ENCODE data around the gene RAD51C.
A peak's percentile ranks its signal among the peaks of the same experiment; 100 is the strongest.
"Not testable (repeated sequence)": the region's sequence is repeated elsewhere in the genome, so short reads cannot be mapped to it uniquely, and the experiment has no call there.

The RAD51C gene

DNA sequence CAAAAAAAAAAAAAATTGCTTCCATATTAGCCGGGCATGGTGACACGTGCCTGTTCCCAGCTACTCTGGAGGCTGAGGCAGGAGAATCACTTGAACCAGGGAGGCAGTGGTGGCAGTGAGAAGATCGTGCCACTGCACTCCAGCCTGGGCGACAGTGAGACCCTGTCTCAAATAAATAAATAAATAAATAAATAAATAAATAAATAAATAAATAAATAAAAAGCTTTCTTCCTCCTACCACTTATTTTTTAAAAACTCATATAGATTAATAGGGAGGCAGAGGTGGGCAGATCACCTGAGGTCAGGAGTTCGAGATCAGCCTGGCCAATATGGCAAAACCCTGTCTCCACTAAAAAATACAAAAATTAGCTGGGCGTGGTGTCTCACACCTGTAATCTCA lies 7.9 kb upstream of the RAD51C start:
- not testable (repeated sequence) for DNase-seq

DNA sequence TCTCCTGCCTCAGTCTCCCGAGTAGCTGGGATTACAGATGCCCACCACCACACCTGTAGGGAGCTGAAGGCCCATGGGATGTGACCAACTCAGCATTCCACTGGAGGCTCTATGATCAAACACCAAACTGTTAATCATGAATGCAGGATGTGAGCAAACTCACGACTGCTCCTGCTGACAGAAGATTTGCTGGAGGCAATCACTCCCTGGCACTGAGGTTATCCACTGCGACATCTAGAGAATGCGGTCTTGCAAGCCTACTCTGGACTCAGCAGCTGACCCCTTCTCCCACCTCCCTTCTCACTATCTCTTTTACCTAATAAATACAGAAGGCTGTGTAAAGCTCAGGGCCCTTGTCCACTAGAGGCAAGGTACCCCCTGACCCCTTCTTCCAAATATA lies 5.4 kb upstream of the RAD51C start:
- no peak for DNase-seq

DNA sequence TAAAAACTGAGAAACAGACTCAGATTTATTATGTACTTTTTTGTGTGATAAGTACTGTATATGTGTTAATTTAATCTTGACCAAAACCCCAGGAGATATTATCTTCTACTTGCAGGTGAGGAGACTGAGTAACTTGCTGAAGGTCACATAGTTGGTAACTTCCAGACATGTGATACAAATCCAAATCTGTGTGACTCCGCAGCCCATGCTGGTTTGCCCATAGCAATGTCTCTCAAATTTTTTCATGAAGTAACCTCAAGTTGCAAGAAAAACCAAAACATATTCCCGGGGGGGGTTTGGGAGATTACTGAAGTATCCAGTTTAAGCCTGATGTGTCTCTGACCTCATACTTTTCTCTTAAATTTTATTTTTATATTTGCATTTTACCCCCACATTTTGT lies 3.9 kb upstream of the RAD51C start:
- no peak for DNase-seq

DNA sequence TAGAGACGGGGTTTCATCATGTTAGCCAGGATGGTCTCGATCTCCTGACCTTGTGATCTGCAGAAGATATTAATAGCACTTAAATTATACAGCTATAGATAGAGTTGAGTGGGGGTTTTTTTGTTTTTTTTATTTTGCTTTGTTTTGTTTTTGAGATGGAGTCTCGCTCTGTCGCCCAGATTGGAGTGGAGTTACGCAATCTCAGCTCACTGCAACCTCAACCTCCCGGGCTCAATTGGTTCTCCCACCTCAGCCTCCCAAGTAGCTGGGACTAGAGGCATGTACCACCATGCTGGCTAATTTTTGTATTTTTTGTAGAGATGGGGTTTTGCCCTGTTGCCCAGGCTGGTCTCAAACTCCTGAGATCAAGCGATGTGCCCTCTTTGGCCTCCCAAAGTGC lies 2.4 kb upstream of the RAD51C start:
- DNase-seq, result not testable (repeated sequence)

DNA sequence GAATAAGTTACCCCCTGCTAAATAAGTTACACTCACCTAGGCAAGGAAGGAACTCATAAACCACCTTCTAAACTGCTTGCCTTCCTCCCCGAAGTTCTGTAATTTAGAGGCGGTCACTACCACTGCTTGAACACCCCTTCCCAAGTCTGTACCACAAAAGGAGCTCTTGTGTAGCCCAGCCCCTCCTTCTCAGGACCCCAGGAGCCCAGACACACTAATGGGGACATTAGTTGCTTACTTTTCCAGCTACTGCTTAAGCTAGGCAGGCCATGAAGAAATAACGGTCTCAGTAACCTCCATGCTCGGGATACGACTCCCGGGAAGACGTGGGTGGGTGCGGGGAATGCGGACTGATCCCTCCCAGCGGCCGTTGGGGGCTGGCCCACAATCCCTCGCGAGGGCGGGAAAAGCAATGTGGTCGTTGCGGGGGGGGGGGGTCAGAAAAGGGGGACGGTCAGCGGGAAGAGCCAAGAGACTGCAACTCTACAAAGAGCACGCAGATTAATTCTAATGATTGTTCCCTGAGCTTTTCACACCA lies 632 bp upstream of the RAD51C start, which contains the start of gene TEX14:
TSS of gene TEX14 (minus strand) at position 345 of the 538 bp plus-strand sequence. CDS start 40,044 bp downstream, outside the sequence.
- DNase-seq, result no peak

DNA sequence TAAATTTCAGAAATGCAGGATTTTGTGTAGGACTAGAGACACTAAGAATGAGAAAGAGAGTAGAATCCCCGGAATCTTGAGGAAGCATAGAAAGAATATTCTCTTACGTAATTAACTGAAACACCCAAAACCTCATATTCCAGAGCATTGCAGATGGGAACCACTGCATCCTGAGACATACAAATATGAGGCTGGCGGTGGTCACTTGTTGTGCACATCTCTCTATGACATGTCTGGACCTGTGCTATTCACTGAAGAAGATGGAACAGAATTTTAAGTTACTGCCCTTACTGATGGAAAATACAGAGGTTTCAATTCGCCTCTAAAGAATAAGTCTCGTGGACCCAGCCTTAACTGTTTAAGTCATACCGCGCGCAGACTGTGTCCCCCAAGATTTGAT lies 806 bp downstream of the RAD51C start:
- no peak for DNase-seq

DNA sequence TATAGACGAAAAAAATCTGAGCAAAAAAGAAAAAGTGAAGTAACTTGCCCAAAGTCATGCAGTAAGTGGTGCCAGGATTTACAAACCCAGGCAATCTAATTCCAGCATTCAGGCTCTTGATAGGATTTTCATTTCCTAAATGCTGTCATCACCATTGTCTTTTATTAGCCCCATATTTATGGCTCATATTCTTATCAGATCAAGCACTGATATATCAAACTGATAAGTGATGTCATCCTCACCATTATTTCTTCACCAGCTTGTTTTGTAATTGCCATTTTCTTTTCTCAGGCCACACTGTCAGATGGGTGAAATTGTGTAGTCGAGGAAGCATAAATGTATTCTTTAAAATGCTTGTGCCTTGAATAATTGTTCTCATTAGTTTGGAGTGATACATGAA lies 1.3 kb downstream of the RAD51C start:
- DNase-seq, result no peak

DNA sequence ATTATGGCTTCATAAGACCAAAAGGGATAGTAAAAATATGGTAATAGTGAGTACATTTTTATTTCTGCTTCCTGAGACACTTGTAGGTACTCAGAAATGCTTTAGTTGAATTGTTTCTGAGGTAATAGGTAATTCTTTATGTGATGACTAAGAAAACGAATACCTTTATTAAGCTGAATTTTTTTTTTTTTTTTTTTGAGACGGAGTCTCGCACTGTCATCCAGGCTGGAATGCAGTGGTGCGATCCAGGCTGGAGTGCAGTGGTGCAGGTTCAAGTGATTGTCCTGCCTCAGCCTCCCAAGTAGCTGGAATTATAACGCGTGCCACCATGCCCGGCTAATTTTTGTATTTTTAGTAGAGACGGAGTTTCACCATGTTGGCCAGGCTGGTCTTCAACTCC lies 1.9 kb downstream of the RAD51C start:
- no peak for DNase-seq

DNA sequence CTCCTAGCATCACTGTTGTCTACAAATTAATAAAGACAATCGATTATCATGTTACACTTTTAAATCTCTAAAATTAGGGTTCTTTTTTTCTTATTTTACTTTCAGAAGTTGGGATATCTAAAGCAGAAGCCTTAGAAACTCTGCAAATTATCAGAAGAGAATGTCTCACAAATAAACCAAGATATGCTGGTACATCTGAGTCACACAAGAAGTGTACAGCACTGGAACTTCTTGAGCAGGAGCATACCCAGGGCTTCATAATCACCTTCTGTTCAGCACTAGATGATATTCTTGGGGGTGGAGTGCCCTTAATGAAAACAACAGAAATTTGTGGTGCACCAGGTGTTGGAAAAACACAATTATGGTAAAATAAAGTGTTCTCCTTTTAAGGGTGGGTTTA lies 2.4 kb downstream of the RAD51C start:
- no peak for DNase-seq

DNA sequence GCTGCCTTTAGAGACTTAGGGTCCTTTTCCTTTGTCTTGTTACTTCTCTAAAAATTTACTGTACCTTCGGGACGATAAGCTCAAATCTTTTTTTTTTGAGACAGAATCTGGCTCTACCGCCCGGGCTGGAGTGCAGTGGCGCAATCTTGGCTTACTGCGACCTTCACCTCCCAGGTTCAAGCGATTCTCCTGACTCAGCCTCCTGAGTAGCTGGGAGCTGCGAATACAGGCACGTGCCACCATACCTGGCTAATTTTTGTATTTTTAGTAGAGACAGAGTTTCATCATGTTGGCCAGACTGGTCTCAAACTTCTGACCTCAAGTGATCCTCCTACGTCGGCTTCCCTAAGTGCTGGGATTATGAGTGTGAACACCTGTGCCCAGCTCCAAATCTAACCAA lies 7.4 kb downstream of the RAD51C start:
- DNase-seq, result no peak

DNA sequence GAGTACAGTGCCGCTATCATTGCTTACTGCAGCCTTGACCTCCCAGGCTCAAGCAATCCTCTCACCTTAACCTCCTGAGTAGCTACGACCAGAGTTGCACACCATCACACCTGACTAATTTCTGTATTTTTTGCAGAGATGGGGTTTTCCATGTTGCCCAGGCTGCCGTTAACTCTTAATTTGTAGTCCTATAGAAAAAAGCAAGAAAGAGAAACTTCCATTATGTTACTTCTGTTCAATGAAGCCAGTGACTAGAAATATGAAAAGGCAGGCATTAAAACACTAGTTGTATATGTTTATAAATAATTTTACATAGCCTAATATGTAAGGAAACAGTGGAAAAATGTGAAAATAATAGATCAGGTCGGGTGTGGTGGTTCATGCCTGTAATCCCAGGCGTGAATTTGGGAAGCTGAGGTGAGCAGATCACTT lies 9.7 kb downstream of the RAD51C start:
- DNase-seq, result no peak

DNA sequence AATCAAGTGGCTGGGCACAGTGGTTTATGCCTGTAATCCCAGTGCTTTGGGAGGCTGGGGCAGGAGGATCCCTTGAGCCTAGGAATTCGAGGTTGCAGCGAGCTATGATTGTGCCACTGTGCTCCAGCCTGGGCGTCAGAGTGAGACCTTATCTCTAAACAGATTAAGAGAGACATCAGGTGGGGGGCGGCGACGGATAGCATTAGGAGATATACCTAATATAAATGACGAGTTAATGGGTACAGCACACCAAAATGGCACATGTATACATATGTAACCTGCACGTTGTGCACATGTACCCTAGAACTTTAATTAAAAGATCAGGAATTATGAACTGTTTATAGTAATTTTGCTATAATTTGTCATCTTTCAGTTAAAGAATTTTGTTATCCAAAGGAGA lies 10.3 kb downstream of the RAD51C start:
- no peak for DNase-seq

DNA sequence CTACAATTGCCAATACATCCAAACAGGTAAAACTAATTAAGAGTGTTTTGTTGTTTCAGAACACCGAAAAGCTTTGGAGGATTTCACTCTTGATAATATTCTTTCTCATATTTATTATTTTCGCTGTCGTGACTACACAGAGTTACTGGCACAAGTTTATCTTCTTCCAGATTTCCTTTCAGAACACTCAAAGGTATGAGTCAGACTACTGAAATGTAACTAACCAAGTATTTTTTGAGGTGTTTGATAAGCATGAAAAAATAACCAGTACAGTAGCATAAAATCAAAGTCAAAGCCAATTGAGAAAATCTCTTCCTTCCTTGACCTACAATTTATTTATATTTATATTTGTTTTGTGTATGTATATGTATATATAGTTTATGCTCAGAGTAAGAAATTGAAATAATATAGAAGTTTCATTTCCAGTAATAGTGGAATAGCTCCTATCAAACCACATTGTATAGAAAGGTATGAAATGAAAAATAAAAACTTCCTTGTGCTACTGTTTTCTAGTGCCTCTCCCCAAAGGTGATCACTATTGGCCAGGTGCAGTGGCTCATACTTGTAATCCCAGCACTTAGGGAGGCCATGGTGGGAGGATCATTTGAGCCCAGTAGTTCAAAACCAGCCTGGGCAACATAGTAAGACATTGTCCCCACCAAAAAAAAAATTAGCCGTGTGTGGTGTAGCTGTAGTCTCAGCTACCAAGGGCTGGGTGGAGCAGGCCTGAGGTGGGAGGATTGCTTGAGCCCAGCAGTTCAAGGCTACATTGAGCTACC lies 10.9 kb downstream of the RAD51C start:
- peak; percentile 15 for DNase-seq

DNA sequence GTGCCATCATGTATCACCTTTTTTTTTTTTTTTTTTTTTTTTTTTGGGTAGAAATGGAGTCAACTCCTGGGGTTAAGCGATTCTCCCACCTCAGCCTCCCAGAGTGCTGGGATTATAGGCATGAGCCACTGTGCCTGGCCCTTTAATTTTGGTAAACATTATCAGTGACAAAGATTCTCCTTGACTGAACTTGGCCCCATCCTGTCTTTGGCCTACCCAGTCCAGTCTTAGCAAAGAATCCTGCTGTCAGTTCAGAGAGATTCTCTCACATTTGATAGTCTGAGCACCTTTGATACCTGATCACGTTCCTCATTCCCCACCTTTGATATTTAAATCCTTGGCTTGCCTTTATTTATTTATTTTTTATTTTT lies 11.5 kb downstream of the RAD51C start:
- DNase-seq, result no peak

DNA sequence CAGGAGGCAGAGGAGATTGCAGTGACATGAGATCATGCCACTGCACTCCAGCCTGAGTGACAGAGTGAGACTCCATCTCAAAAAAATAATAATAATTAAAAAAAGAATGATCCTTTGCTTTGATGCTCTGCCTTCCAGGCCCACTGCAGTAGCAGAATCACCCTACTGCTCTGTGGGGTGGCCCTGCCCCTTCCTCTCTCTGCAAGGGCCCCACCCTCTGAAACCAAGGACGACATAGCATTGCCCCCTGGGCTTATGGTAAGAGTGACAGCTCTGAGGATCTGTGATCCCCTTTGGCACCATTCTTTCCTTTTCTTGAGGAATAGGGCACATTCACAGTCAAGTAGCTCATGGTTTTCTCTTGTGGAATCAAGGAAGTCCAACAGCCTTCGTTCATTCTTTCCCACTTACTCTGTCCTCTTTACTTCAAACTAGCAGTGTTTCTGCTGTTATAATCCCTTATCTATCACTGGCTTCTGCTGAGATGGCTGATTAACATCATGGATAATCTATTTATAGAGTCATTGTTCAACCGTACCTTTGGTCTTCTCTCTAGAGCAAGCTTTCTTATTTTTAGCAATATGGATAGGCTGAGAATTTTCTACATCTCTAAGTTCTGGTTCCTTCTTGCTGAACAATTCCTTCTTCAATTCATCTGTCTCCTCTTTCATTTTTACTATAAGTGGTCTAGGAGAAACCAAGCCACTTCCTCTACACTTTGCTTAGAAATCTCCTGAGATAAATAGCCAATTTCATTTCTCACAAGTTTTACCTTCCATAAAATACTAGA lies 14.1 kb downstream of the RAD51C start:
- no peak for DNase-seq

DNA sequence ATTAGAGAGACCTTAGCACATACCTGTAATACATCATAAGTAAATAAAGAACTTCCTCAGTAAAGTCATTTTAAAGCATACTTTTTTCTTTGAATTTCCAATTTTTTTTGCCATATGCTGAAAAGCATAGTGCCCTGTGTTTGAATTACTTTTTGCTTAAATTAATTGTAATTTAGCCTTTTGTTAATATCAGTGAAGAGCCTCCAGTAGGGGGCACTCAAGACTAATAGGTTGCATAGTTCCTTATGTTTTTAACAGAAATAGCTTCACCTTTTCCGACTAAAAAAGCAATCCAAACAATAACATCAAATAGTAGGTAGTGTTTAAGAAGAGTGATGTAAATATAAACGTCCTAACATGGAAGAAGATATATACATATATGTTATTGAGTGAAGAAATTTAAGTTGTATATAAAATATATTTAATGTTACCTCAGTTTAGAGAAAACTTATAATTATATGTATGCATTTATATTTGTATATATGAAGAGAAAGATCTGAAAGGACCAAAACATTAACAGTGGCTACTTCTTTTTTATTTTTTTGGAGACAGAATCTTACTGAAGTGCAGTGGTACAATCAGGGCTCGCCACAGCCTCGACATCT lies 18.6 kb downstream of the RAD51C start:
- DNase-seq, result peak; percentile 49

DNA sequence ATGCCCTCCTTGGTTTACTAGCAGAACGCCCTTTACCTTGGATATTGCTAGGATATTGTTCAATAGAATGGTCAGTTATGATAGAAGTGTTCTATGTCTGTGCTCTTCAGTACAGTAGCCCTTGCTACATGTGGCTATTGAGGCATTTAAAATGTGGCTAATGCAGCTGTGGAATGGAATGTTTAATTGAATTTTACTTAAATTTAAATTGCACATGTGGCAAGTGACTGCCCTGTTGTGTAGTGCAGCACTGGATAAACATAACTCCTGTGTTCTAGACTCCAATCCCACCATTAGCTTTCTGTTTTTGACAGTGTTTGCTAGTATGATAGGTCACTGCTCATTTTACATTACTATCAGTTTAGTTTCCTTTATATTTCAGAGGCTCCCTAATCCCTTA lies 29.9 kb downstream of the RAD51C start:
- no peak for DNase-seq

DNA sequence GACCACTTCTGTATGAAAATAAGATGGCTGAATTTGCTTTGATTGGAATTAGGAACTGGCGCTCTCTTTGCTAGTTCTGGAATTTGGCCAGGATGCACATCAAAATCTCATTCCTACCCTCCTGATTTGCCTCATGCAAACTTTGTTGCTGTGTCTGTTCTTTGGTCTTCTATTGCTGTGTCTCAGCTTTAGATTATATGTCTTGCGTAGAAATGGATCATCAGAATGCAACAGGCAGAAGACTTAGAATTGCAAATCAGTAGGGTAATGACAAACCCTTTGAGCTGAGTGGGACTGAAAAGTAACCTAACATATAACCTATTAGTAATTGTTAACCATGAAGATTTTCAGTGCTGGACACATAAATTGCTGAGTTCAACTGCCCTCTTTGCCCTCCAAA lies 30.3 kb downstream of the RAD51C start:
- no peak for DNase-seq

DNA sequence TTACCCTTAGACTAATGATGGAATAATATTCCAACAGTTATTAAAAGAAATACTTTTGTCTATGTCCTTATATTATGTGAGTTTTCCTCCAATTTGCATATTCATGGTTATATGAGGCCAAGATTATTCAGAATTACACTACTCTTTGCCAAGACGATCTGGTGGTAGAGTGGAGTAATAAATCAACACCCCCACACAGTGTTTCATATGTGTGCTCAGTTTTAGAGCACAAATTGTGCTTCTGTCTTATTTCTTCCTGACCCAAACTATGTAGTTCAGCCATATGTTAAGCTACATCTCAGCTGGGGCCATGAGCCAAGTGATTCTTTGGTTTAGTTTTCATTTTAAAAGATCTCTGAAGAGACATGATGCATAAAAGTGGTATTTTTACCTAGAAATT lies 36.4 kb downstream of the RAD51C start:
- DNase-seq, result no peak

DNA sequence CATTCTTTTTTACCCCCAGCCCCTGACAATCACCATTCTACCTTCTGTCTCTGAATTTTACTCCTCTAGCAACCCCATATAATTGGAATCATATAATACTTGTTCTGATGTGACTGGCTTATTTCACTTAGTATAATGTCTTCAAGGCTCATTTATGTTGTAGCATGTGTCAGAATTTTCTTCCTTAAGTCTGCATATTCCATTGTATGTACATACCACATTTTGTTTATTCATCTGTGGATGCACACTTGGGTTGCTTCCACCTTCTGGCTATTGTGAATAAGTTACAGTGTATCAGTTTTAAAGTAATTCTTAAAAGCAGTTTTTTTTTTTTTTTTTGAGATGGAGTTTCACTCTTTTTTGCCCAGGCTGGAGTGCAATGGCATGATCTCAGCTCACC lies 38.5 kb downstream of the RAD51C start:
- DNase-seq, result no peak

DNA sequence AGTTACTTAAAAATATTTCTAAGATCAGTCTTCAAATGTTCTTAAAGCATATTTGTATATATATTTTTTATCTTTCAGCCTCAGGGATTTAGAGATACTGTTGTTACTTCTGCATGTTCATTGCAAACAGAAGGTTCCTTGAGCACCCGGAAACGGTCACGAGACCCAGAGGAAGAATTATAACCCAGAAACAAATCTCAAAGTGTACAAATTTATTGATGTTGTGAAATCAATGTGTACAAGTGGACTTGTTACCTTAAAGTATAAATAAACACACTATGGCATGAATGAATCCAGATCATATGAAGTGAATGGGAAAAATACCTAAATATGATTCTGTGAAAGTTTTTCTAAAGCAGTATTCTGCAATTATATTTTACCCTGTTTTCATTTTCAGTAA lies 41.6 kb downstream of the RAD51C start:
- no peak for DNase-seq

DNA sequence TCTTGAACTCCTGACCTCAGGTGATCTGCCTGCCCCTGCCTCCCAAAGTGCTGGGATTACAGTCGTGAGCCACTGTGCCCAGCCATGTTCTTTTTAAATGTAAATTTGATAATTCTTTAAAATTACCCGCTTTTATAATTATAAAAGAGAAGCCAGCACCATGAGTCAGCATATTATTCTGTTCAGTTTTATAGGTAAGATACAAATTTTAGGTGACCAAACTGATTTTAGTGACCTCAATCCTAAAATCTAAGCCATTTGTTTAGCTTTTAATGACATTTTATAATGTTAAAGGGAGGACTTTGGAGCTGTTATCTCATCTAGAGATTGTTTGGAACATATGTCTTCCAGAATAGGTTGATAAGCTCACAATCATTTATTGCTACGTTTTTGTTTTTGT lies 42.4 kb downstream of the RAD51C start:
- no peak for DNase-seq

DNA sequence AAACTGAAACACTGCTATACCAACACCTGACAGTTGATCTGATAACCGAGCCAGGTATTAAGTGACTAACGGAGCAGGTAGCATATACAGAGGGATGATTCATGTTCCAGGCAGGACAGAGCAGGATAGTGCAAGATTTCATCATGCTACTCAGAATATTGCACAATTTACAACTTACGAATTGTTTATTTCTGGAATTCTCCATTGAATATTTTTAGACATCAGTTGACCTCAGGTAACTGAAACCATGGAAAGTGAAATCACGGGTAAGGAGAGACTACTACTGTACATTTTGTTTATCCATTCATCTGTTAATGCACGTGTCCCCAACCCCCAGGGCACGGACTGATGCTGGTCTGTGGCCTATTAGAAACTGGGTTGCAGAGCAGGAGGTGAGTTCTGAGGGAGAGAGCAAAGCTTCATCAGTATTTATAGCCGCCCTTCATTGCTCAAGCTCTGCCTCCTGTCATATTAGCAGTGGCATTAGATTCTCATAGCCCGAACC lies 48.8 kb downstream of the RAD51C start:
- DNase-seq, result no peak

DNA sequence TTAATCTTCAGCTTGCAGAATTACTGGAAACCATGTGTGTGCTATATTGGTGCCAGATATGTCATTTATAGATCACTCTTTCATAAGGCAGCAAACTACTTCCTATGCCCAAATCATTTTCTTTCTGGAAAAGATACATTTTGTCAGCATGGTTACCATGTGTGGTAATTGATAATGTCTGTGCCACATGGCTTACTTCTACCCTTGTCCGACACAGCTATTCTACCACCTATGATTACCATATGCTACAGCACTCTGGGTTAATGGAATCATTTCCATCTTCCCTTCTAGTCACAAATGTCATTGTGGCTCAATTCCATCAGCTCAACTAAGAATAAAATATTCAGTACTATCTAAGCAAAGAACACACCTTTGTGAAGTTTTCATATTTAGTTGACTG lies 55.3 kb downstream of the RAD51C start:
- no peak for DNase-seq
